HK-2 (cell line): ENCODE data around the gene ANKRD31.
"Not testable (repeated sequence)": the region's sequence is repeated elsewhere in the genome, so short reads cannot be mapped to it uniquely, and the experiment has no call there.

ENCODE experiments used
- DNase-seq: peaks from one replicate; pipeline ENCODE4 v3.0.0-alpha.2; 2018; ENCODE audit not compliant: unreplicated experiment

The ANKRD31 gene, protein sequence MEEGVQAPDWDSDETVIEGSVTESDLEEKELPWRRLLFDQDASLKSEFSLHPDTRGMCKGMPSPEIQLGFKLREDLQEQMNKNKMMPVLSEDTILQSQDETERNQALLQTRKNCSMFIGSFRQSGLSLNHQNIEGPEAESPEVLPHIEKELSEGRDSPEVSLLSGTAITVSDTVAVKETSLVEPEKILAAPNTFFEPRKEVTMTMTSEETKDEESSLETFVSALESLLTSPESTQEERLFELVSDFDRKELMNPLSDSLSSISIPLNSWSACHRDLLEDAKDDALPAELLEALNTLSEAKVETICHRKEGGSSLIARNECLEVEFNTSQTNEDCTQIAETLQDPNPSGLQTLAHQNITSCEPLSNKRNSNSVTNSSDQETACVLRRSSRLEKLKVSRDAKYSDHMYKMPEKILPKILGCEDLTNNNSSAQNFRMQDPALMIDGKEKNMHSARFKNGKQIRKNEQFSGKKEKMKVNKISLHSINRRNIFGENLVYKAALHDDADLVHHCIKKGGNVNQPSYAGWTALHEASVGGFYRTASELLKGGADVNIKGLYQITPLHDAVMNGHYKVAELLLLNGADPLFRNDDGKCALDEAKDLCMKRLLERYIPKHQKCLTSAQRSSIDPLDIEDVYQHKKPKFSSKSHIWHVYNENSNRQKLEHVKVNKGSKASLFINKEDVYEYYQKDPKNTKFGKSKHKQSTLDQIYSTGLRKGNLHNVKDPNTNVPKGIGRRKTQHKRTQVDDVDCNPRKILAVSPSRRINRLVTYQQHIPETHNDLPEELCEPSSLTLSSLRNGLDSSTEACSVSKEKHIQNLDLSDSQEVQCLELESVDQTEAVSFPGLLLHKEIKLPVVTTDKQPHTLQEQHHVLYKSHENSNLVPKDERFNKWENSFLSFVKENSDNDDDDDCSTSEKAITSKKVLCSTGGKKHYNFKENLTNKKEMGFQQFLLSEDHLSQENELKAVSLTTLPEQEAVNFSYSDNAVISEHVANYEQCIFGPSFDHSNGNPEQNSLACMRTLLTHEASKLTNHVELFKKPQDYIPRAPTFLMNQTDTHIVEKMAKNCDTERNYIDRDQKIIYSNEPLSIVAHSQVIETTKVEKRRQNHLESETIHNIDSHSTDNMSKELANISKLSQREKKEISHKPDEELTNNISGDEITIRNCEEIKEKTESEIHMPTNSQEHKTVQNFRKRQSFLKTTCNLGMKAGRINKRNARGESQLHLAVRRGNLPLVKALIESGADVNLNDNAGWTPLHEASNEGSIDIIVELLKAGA (N-terminal part only)

GRCh38 chr5:75236322-75237316 is at the start of gene ANKRD31:
TSS of gene ANKRD31 (minus strand) at chr5:75236878. CDS start at chr5:75236686, 192 bp downstream.
- DNase-seq: peak; percentile 74

- no peak for DNase-seq
Observed at GRCh38 chr5:75286211-75286773, 49.6 kb upstream of the ANKRD31 start.

DNA sequence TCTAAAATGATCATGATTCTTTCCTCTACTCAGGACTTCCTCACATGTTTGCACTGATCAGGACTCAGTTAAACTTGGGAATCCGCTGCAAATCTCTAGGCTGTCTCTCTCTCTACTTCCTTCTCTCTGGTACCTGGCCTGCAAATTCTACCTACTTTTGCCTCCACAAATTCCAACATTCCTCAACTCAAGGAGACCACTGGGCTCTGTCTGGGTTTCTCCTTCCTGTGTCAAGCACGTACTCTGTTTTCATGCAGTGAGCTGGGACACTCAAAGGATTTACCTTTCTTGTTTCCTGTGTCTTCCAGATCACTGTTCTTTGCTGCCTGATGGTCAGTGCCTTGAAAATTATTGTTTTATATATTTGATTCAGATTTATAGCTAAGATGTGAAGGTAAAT is 45.9 kb upstream of the ANKRD31 start:
- peak; percentile 1 for DNase-seq

DNA sequence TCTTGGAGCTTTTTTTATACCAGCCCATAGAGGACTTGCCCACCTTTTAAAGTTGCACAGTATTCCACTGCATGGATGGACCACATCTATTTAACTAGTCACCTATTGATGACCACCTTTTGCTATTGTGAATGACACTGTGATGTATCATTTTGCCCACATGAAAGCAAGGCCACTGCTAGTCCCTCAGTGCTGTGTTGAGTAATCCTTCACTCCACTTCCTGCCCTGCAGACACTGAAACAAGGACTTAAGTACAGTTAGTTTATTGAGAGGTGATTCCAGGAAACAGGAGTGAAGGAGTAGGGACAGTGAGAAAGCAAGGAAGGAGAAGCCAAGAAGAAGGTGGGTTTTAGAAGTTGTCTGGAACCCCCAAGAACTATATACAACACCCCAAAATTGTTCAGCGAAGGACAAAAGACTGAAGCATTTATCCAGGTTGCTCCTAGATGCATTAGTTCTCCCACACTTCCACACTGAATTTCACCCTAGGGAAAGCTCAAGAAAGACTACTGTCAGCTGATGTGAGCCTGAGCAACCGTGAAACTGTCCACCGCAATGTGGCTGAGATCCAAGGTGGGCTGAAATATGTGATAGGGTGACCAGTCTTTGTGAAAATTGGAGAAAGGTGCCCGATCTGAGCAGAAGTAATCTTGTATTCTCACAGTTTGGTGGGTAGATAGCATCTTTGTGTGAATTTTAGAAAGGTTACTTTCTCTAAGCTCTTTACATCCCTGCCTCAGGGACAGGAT is 45.2 kb upstream of the ANKRD31 start:
- DNase-seq: peak; percentile 44

GRCh38 chr5:75279321-75279720 is 42.6 kb upstream of the ANKRD31 start:
- DNase-seq: no peak

DNA sequence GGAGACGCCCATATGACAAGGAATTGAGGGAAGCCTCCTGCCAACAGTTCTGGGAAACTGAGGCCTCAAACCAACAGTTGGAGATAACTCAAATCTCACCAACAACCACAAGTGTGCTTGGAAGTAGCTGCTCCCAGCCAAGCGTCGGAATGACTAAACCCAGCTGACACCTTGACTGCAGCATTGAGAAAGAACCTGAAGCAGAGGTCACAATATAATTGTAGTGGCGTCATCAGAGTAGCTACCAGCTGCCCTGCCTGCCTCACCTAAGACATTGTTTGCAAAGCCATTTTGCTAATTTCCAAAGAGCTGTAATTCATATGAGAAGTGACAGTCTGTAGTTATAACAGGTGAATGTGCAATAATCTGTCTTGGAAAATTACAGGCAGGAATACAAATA is 40.8 kb upstream of the ANKRD31 start:
- DNase-seq: no peak

DNA sequence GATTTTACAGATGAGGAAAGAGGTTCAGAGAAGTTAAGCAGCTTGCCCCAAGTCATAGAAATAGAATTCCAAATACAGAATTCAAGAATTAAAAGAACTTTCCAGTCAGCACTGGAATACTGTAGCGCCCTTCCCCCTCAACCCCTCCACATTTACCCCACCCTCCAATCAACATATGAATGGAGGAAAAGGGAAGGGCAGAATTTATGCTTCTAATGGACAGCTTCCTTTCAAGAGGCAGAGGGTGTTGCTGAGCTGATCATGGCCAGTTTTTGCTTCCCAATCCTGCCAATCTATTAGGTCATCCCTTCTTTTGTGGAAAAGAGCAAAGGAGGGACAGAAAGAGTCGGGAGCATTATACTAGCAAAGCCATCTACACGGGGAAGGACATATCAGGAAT is 39.1 kb upstream of the ANKRD31 start:
- no peak for DNase-seq

- no peak for DNase-seq
Observed at GRCh38 chr5:75275147-75275546, 38.5 kb upstream of the ANKRD31 start.

GRCh38 chr5:75274486-75274885 is 37.8 kb upstream of the ANKRD31 start:
- DNase-seq: no peak

GRCh38 chr5:75270605-75271004 is 33.9 kb upstream of the ANKRD31 start:
- DNase-seq: not testable (repeated sequence)

DNA sequence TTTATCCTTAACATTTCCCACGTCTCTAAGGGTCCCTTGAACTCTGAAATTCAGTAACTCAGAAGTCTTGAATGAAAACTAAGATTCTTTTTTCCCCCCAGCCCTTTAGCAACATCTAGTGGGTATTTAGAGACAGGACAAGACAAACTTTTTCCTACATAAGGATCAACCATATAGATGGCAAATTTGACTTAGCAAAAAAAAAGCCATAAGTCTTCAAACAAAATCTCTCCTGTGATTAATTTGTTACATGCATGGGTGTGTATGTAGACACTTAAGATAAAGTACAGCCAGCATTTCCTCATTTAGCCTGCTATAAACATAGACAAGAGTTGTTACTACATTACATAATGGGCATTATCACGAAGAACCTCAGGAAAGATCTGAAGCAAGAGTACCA is 29.1 kb upstream of the ANKRD31 start:
- DNase-seq: no peak

DNA sequence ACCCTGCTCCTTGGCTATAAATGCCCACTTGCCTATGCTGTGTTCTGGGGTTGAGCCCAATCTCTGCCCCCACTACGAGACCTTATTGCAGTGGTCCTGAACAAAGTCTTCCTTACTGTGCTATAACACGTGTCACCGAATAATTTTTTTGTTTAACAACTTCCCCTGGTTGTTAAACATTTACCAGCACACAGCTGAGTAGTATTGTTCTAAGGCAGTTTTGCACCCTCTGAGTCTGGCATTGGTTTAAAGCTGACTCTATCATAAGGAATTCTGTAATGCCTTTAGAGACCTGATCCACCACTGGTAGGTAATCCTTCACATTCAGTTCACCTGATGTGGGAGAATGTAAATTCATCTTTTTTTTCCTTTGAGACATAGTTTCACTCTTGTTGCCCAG is 25.6 kb upstream of the ANKRD31 start:
- no peak for DNase-seq

DNA sequence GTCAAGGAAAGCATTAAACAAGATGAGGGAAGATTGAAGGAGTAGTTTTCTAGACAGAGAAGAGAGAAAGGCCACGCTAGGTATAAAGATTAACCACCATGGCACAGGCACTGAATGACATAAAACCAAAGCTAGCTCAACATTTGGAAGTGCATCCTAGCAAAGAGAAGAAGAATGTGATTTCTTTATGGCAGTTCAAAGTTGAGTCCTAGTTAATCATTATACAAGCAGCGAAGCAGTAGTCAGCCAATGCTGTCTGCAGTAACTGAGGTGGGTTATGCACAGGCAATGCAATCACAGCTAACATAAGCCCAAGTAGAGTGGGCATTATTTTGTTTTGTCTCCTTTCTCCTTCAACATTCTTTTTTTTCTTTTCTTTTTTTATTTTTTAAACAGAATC is 24.0 kb upstream of the ANKRD31 start:
- no peak for DNase-seq

DNA sequence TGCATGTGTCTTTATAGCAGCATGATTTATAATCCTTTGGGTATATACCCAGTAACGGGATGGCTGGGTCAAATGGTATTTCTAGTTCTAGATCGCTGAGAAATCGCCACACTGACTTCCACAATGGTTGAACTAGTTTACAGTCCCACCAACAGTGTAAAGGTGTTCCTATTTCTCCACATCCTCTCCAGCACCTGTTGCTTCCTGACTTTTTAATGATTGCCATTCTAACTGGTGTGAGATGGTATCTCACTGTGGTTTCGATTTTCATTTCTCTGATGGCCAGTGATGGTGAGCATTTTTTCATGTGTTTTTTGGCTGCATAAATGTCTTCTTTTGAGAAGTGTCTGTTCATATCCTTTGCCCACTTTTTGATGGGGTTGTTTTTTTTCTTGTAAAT is 13.8 kb upstream of the ANKRD31 start:
- DNase-seq: not testable (repeated sequence)

DNA sequence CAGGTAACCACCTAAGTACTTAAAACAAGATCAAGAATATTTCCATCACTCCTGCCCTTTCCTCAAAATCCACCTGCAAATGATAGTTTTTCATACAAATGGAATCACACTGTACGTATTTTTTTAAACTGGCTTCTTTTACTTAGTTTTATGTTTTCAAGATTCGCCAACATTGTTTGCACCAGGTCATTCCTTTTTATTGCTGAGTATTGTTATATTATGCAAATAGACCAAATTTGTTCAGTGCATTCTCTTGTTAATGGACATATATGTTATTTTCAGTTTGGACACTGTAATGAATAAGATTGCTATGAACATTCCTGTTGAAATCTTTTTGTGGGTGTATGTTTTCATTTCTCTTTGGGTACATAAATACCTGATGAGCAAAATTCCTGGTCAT is 8.3 kb upstream of the ANKRD31 start:
- no peak for DNase-seq

GRCh38 chr5:75243510-75243909 is 6.8 kb upstream of the ANKRD31 start:
- no peak for DNase-seq

- no peak for DNase-seq
Observed at GRCh38 chr5:75243100-75243499, 6.4 kb upstream of the ANKRD31 start.

DNA sequence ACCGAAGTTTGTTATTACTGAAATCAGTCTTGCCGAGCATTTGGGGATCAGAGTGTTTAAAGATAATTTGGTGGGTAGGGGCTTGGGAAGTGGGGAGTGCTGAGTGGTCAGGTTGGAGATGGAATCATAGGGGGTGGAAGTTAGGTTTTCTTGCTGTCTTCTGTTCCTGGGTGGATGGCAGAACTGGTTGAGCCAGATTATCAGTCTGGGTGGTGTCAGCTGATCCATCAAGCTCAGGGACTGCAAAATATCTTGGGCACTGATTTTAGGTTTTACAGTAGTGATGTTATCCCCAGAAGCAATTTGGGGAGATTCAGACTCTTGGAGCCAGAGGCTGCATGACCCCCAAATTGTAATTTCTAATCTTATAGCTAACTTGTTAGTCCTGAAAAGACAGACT is 5.4 kb upstream of the ANKRD31 start:
- DNase-seq: no peak

GRCh38 chr5:75239681-75240080 is 3.0 kb upstream of the ANKRD31 start:
- DNase-seq: no peak

GRCh38 chr5:75235711-75236110 is 967 bp downstream of the ANKRD31 start:
- peak; percentile 2 for DNase-seq
